Sigmoid colon (tissue), 7 donors: ENCODE measurements around the gene TLCD2. TPM values are rescaled to one million over a fixed set of nuclear protein-coding genes. Genes with fewer than 3 reads are reported as not detected.

Experiments
- DNase-seq: peaks from one replicate; pipeline ENCODE4 v3.0.0-alpha.2; 2019
- H3K27ac ChIP-seq, 4 donors: fragments of 200-600 bp; sonication (generic); one replicate each; pipeline ENCODE4 v1.5.1; 2016 to 2019; ENCODE audit warnings: mild to moderate bottlenecking in 1 of 4
- H3K27me3 ChIP-seq, 3 donors: fragments of 200-600 bp; sonication (generic); one replicate each; pipeline ENCODE4 v1.5.1; 2019; ENCODE audit warnings: mild to moderate bottlenecking in 1 of 3
- H3K36me3 ChIP-seq, 4 donors: fragments of 200-600 bp; sonication (generic); one replicate each; pipeline ENCODE4 v1.5.1; 2016 to 2019
- H3K4me1 ChIP-seq, 4 donors: fragments of 200-600 bp; sonication (generic); one replicate each; pipeline ENCODE4 v1.5.1; 2017 to 2019
- H3K4me3 ChIP-seq, 4 donors: fragments of 200-600 bp; sonication (generic); one replicate each; pipeline ENCODE4 v1.5.1; 2017 to 2019; ENCODE audit warnings: mild to moderate bottlenecking in 2 of 4, moderate library complexity in 1 of 4
- H3K9me3 ChIP-seq, 4 donors: fragments of 200-600 bp in 3 of 4; sonication (generic) in 3 of 4; one replicate each; pipeline versions ENCODE4 v1.5.1 to v1.6.1; 2013 to 2019
- EP300 ChIP-seq, 4 donors: sonication (generic); formaldehyde crosslinking; IDR thresholded peaks; one replicate each; pipeline ENCODE4 v1.6.1; 2017; ENCODE audit warnings: antibody characterized with exemption in 4 of 4
- POLR2A ChIP-seq, 2 donors: fragments of 450-650 bp; IDR thresholded peaks; one replicate each; pipeline ENCODE4 v1.6.1; 2016; ENCODE audit warnings: antibody characterized with exemption in 2 of 2, mild to moderate bottlenecking in 2 of 2, moderate library complexity in 2 of 2
- POLR2AphosphoS5 ChIP-seq, 4 donors: sonication (generic); formaldehyde crosslinking; IDR thresholded peaks; one replicate each; pipeline ENCODE4 v1.6.1; 2017; ENCODE audit warnings: antibody characterized with exemption in 4 of 4
- WGBS, 2 donors: extraction: QIAGEN DNeasy Blood & Tissue Kit; methylation state at CpG; one replicate each; pipeline ENCODE4 v1.1.7; 2013; 5-methylcytosine and 5-hydroxymethylcytosine counted together
- intact Hi-C: fragments of 100-400 bp; cut with DNase I; formaldehyde crosslinking; loops from one replicate; pipeline ENCODE4 v1.15.1; 2023
- polyA plus RNA-seq, 3 donors: library from polyadenylated mRNA; stranded (reverse); fragments of 200-250 nt; gene quantifications; one replicate each; pipeline ENCODE4 v1.2.3, GENCODE V29; 2013
- total RNA-seq, 4 donors: library from RNA; depleted of rRNA; stranded (reverse); fragments of >200 nt; gene quantifications; one replicate each; pipeline ENCODE4 v1.1.0, GENCODE V29; 2016
- TF ChIP-seq, protein P1 (sequence below), 4 experiments: fragments of 450-650 bp in 3 of 4; fragments of 200-600 bp in 1 of 4; IDR thresholded peaks; one replicate each; pipeline ENCODE4 v1.5.1; 2016 to 2019; ENCODE audit warnings: antibody characterized with exemption in 4 of 4, mild to moderate bottlenecking in 3 of 4, moderate library complexity in 2 of 4
- donor health status: healthy with polysubstance abuse.
- donor health status: Bipolar disorder and iron deficiency.
- donor health status: healthy.

TLCD2 gene
- total and polyA plus RNA-seq, 7 donors: 2.6 to 23.2 (median 5.4) TPM

- no peak for DNase-seq
- intact Hi-C loops: no loop called here
- WGBS, 2 donors: 68 to 78% methylated on average over 11 of the region's 11 CpGs
- peaks cover 17 to 63% (median 31%) of the 10 kb centered on the region in 4 donors for H3K36me3 ChIP-seq
- TF ChIP-seq EP300 (IDR thresholded peaks at IDR 0.05): no peak
- no peak for TF ChIP-seq POLR2A (IDR thresholded peaks at IDR 0.05)
- TF ChIP-seq POLR2AphosphoS5 (IDR thresholded peaks at IDR 0.05): no peak
- TF ChIP-seq, protein P1, sequence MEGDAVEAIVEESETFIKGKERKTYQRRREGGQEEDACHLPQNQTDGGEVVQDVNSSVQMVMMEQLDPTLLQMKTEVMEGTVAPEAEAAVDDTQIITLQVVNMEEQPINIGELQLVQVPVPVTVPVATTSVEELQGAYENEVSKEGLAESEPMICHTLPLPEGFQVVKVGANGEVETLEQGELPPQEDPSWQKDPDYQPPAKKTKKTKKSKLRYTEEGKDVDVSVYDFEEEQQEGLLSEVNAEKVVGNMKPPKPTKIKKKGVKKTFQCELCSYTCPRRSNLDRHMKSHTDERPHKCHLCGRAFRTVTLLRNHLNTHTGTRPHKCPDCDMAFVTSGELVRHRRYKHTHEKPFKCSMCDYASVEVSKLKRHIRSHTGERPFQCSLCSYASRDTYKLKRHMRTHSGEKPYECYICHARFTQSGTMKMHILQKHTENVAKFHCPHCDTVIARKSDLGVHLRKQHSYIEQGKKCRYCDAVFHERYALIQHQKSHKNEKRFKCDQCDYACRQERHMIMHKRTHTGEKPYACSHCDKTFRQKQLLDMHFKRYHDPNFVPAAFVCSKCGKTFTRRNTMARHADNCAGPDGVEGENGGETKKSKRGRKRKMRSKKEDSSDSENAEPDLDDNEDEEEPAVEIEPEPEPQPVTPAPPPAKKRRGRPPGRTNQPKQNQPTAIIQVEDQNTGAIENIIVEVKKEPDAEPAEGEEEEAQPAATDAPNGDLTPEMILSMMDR (IDR thresholded peaks at IDR 0.05): no peak
- H3K4me3 ChIP-seq: no peak overlapping the region
- H3K27me3 ChIP-seq: no peaks in the 10 kb centered on the region
- H3K9me3 ChIP-seq: no peaks in the 10 kb centered on the region
- peaks cover 0 to 39% (median 30%) of the 10 kb centered on the region in 4 donors for H3K4me1 ChIP-seq
- no peak overlapping the region for H3K27ac ChIP-seq
These were observed 22.7 kb upstream of the TLCD2 start for GRCh38 chr17:1732833-1733321.

DNA sequence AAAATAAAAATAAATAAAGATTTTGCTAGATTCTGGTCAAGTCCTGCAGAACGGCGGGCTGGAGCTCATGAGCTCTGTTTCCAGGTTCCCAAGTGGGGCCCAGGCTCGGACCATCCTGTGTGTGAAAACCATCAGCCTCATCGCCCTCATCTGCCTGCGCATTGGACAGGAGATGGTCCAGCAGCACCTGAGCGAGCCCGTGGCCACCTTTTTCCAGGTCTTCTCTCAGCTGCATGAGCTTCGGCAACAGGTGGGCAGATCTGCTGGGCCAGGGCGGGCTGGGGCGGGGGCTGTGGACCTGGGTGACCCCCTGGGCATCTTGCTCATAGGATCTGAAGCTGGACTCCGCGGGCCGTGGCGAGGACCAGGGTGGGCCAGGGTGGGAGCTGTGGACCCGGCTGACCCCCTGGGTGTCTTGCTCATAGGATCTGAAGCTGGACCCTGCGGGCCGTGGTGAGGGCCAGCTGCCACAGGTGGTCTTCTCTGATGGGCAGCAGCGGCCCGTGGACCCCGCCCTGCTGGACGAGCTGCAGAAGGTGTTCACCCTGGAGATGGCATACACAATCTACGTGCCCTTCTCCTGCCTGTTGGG lies 22.2 kb upstream of the TLCD2 start:
- Histone ChIP-seq H3K9me3 (no peaks in the 10 kb centered on the region), H3K27me3 (no peaks in the 10 kb centered on the region), H3K36me3 (peaks cover 12 to 63% (median 30%) of the 10 kb centered on the region in 4 donors), H3K4me1 (peaks cover 0 to 45% (median 30%) of the 10 kb centered on the region in 4 donors), H3K4me3 (no peak overlapping the region), H3K27ac (peak overlapping the region in 1 of 4 donors; percentile 85)
- DNase-seq: no peak
- TF ChIP-seq POLR2A (IDR thresholded peaks at IDR 0.05): no peak
- TF ChIP-seq, protein P1 (IDR thresholded peaks at IDR 0.05): no peak
- no peak for TF ChIP-seq POLR2AphosphoS5 (IDR thresholded peaks at IDR 0.05)
- no peak for TF ChIP-seq EP300 (IDR thresholded peaks at IDR 0.05)
- WGBS, 2 donors: 90 to 95% methylated on average over 22 of the region's 22 CpGs
- intact Hi-C loops: no loop called here

DNA sequence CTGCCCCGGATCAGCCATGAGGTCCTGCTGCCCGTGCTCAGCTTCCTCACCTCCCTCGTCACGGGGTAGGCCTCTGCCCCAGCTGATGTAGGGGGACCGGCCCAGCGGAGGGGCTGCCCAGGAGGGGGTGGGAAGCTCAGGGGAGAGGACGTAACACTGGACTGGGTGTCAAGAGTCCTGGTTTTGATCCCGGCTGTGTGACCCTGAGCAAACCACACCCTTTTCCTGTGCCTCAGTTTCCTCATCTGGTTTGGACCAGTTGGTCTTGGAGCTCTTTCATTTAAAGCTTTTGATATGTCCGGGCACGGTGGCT lies 21.0 kb upstream of the TLCD2 start:
- Histone ChIP-seq H3K27ac (peak overlapping the region; percentile 76 to 85 (median 83)), H3K9me3 (no peaks in the 10 kb centered on the region), H3K36me3 (peaks cover 5 to 64% (median 29%) of the 10 kb centered on the region in 4 donors), H3K4me1 (peaks cover 0 to 48% (median 26%) of the 10 kb centered on the region in 4 donors), H3K4me3 (no peak overlapping the region), H3K27me3 (no peaks in the 10 kb centered on the region)
- no peak for DNase-seq
- TF ChIP-seq, protein P1 (IDR thresholded peaks at IDR 0.05): no peak
- no peak for TF ChIP-seq POLR2A (IDR thresholded peaks at IDR 0.05)
- TF ChIP-seq POLR2AphosphoS5 (IDR thresholded peaks at IDR 0.05): no peak
- no peak for TF ChIP-seq EP300 (IDR thresholded peaks at IDR 0.05)
- intact Hi-C loops: no loop called here
- WGBS, 2 donors: 85 to 91% methylated on average over 10 of the region's 10 CpGs

DNA sequence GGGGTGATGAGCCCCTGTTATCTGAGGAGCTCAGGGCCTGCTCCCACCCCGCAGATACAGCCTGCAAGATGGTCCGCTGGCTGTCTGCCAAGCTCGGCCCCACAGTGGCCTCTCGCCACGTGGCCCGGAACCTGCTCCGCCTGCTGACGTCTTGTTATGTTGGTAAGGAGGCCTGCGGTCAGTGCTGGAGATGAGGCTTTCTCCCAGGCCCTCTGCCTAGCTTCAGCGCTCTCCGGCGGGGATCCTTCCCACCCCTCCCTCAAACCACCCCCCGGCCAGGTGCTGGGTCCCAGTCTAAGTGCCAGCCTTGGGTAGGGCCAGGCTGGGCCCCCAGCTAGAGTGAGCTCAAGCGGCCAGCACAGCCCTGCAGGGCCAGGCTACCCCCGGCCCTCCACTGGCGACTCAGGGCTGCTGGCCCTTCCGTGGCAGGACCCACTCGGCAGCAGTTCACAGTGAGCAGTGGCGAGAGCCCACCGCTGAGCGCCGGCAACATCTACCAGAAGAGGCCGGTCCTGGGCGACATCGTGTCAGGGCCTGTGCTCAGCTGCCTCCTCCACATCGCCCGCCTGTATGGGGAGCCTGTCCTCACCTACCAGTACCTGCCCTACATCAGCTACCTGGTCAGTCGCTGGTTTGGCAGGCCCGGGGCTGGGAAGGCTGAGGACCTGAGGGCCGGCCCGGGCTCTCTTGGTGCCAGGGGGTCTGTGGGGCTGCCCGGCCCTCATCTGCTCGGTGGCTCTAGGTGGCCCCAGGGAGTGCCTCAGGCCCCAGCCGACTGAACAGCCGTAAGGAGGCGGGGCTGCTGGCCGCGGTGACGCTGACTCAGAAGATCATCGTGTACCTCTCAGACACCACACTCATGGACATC lies 20.4 kb upstream of the TLCD2 start:
- Histone ChIP-seq H3K4me3 (peak overlapping the region in 3 of 4 donors; percentile 10 to 13 (median 13)), H3K36me3 (peaks cover 5 to 60% (median 29%) of the 10 kb centered on the region in 4 donors), H3K27me3 (no peaks in the 10 kb centered on the region), H3K4me1 (peaks cover 0 to 48% (median 26%) of the 10 kb centered on the region in 4 donors), H3K27ac (peak overlapping the region; percentile 76 to 85 (median 83)), H3K9me3 (no peaks in the 10 kb centered on the region)
- WGBS, 2 donors: 84 to 86% methylated on average over 40 of the region's 40 CpGs
- TF ChIP-seq EP300 (IDR thresholded peaks at IDR 0.05) (no peak), POLR2A (IDR thresholded peaks at IDR 0.05) (no peak), POLR2AphosphoS5 (IDR thresholded peaks at IDR 0.05) (peak; percentile 46 to 77 (median 66))
- TF ChIP-seq, protein P1 (IDR thresholded peaks at IDR 0.05): no peak
- peak; percentile 95 for DNase-seq
- intact Hi-C loops: no loop called here
